ENCODE data around the gene DAGLA. TPM values are rescaled to one million over a fixed set of nuclear protein-coding genes. Genes with fewer than 3 reads are reported as not detected.

Gene DAGLA
- total RNA-seq, 6 experiments from 2014 or later, result 2.4 to 4.2 (median 3.3) TPM

- Mint-ChIP-seq H3K27me3 (ENCODE audit: insufficient read depth) (no peaks in the 10 kb centered on the region; the same call in none of the 2 replicates), H3K4me1 (ENCODE audit: low read depth) (peaks cover 38% of the 10 kb centered on the region), H3K27ac (no peak overlapping the region), H3K36me3 (ENCODE audit: low read depth) (0 out of 2 replicates have a peak, but pooled peaks cover 5% of the 10 kb centered on the region), H3K4me3 (no peak overlapping the region), H3K9me3 (no peaks in the 10 kb centered on the region)
- no peak for TF ChIP-seq CTCF (IDR thresholded peaks at IDR 0.05)
- no peak for DNase-seq
Observed at GRCh38 chr11:61731952-61732675, 51.9 kb downstream of the DAGLA start.

- Mint-ChIP-seq H3K4me3 (no peak overlapping the region), H3K9me3 (no peaks in the 10 kb centered on the region), H3K27ac (peak overlapping the region; percentile 76), H3K4me1 (ENCODE audit: low read depth) (peaks cover 38% of the 10 kb centered on the region), H3K27me3 (ENCODE audit: insufficient read depth) (no peaks in the 10 kb centered on the region; the same call in none of the 2 replicates), H3K36me3 (ENCODE audit: low read depth) (0 out of 2 replicates have a peak, but pooled peaks cover 5% of the 10 kb centered on the region)
- no peak for TF ChIP-seq CTCF (IDR thresholded peaks at IDR 0.05)
- peak; percentile 60 for DNase-seq
Observed at GRCh38 chr11:61732705-61733104, 52.5 kb downstream of the DAGLA start.

- peak; percentile 99 for TF ChIP-seq CTCF (IDR thresholded peaks at IDR 0.05)
- Mint-ChIP-seq H3K4me3 (0 out of 2 replicates have a peak overlapping the region, but pooled peaks have one; percentile 29), H3K27me3 (ENCODE audit: insufficient read depth) (no peaks in the 10 kb centered on the region; the same call in none of the 2 replicates), H3K9me3 (no peaks in the 10 kb centered on the region), H3K36me3 (ENCODE audit: low read depth) (0 out of 2 replicates have a peak, but pooled peaks cover 2% of the 10 kb centered on the region), H3K4me1 (ENCODE audit: low read depth) (peaks cover 37% of the 10 kb centered on the region), H3K27ac (peak overlapping the region; percentile 76)
- DNase-seq, result peak; percentile 65
Observed at GRCh38 chr11:61733120-61733978, 53.2 kb downstream of the DAGLA start.

- no peak overlapping the region for H3K4me3 Mint-ChIP-seq
- H3K4me1 Mint-ChIP-seq (ENCODE audit: low read depth), result peaks cover 26% of the 10 kb centered on the region
- no peak overlapping the region for H3K27ac Mint-ChIP-seq
- TF ChIP-seq CTCF (IDR thresholded peaks at IDR 0.05), result no peak
- H3K9me3 Mint-ChIP-seq, result no peaks in the 10 kb centered on the region
- H3K36me3 Mint-ChIP-seq (ENCODE audit: low read depth), result no peaks in the 10 kb centered on the region
- H3K27me3 Mint-ChIP-seq (ENCODE audit: insufficient read depth), result no peaks in the 10 kb centered on the region; the same call in none of the 2 replicates
- DNase-seq, result no peak
Observed at GRCh38 chr11:61734767-61735166, 54.6 kb downstream of the DAGLA start.

- no peak for TF ChIP-seq CTCF (IDR thresholded peaks at IDR 0.05)
- H3K27ac Mint-ChIP-seq, result no peak overlapping the region
- peaks cover 20% of the 10 kb centered on the region for H3K4me1 Mint-ChIP-seq (ENCODE audit: low read depth)
- no peak for DNase-seq
- H3K27me3 Mint-ChIP-seq (ENCODE audit: insufficient read depth), result no peaks in the 10 kb centered on the region; the same call in none of the 2 replicates
- no peaks in the 10 kb centered on the region for H3K36me3 Mint-ChIP-seq (ENCODE audit: low read depth)
- H3K4me3 Mint-ChIP-seq, result no peak overlapping the region
- H3K9me3 Mint-ChIP-seq, result no peaks in the 10 kb centered on the region
Observed at GRCh38 chr11:61735391-61735790, 55.2 kb downstream of the DAGLA start.
